ENCODE measurements around the gene CFAP300.

DNA sequence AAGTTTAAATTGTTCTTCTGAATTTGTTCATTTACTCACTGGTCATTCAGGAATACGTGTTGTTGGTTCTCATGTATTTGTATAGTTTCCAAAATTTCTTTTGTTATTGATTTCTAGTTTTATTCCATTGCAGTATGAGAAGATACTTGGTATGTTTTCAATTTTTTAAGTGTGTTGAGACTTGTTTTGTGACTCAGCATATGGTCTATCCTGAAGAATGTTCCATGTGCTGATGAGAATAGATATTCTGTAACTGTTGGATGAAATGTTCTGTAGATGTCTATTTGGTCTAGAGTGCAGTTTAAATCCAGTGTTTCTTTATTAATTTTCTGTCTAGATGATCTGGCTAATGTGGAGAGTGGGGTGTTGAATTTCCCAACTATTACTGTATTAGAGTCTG, 23.5 kb downstream of the CFAP300 start:
- TF ChIP-seq SPI1 (IDR thresholded peaks at IDR 0.05; ENCODE audit: borderline replicate concordance, low read depth) (no peak), POLR2AphosphoS5 (IDR thresholded peaks at IDR 0.05; ENCODE audit: low read depth) (no peak), GABPA (IDR thresholded peaks at IDR 0.05; ENCODE audit: low read depth) (no peak)
- TF ChIP-seq, protein P1, sequence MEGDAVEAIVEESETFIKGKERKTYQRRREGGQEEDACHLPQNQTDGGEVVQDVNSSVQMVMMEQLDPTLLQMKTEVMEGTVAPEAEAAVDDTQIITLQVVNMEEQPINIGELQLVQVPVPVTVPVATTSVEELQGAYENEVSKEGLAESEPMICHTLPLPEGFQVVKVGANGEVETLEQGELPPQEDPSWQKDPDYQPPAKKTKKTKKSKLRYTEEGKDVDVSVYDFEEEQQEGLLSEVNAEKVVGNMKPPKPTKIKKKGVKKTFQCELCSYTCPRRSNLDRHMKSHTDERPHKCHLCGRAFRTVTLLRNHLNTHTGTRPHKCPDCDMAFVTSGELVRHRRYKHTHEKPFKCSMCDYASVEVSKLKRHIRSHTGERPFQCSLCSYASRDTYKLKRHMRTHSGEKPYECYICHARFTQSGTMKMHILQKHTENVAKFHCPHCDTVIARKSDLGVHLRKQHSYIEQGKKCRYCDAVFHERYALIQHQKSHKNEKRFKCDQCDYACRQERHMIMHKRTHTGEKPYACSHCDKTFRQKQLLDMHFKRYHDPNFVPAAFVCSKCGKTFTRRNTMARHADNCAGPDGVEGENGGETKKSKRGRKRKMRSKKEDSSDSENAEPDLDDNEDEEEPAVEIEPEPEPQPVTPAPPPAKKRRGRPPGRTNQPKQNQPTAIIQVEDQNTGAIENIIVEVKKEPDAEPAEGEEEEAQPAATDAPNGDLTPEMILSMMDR (IDR thresholded peaks at IDR 0.05; ENCODE audit: insufficient read depth, low read length), result no peak
- TF ChIP-seq, protein P2, sequence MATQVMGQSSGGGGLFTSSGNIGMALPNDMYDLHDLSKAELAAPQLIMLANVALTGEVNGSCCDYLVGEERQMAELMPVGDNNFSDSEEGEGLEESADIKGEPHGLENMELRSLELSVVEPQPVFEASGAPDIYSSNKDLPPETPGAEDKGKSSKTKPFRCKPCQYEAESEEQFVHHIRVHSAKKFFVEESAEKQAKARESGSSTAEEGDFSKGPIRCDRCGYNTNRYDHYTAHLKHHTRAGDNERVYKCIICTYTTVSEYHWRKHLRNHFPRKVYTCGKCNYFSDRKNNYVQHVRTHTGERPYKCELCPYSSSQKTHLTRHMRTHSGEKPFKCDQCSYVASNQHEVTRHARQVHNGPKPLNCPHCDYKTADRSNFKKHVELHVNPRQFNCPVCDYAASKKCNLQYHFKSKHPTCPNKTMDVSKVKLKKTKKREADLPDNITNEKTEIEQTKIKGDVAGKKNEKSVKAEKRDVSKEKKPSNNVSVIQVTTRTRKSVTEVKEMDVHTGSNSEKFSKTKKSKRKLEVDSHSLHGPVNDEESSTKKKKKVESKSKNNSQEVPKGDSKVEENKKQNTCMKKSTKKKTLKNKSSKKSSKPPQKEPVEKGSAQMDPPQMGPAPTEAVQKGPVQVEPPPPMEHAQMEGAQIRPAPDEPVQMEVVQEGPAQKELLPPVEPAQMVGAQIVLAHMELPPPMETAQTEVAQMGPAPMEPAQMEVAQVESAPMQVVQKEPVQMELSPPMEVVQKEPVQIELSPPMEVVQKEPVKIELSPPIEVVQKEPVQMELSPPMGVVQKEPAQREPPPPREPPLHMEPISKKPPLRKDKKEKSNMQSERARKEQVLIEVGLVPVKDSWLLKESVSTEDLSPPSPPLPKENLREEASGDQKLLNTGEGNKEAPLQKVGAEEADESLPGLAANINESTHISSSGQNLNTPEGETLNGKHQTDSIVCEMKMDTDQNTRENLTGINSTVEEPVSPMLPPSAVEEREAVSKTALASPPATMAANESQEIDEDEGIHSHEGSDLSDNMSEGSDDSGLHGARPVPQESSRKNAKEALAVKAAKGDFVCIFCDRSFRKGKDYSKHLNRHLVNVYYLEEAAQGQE (IDR thresholded peaks at IDR 0.05; ENCODE audit: insufficient replicate concordance, low read depth), result no peak
